ENCODE results near the gene ETFA. TPM values are rescaled to one million over a fixed set of nuclear protein-coding genes. Genes with fewer than 3 reads are reported as not detected.

The ETFA gene
- total and polyA plus RNA-seq, 2 of the 8 experiments (the other 6 are each of a cell fraction or from before 2014, with no cell fraction given) = 60.9 to 90.0 TPM

- H3K9me3 ChIP-seq (ENCODE audit: insufficient read depth in 2 of 2, low read depth in 1 of 2, low read length in 1 of 2) = peaks cover 0 to 10% of the 10 kb centered on the region in 2 experiments; a peak in 1 of 4 replicates
- no peak overlapping the region; the same call in 1 of the 2 replicates for H2BK5ac ChIP-seq (ENCODE audit: low read depth, low read length)
- no peak overlapping the region for H2BK120ac ChIP-seq (replicated peaks; ENCODE audit: low read depth, low read length)
- H3K9ac ChIP-seq (replicated peaks in 1 of 4; ENCODE audit: extremely low read depth in 1 of 4, low read depth in 3 of 4, low read length in 3 of 4) = no peak overlapping the region
- 0 out of 2 replicates have a peak overlapping the region, but pooled peaks have one; percentile 8 for H2AFZ ChIP-seq (ENCODE audit: low read length)
- H4K20me1 ChIP-seq (replicated peaks in 1 of 2; ENCODE audit: control insufficient read depth in 1 of 2, insufficient read depth in 2 of 2, low read length in 2 of 2) = peaks cover 15 to 31% of the 10 kb centered on the region in 2 experiments
- H3K79me1 ChIP-seq (ENCODE audit: low read depth, low read length) = no peaks in the 10 kb centered on the region
- FAIRE-seq (no peak), DNase-seq (ENCODE audit: low read depth in 1 of 2, low spot score in 2 of 2) (peak in 1 of 2 experiments; percentile 76)
- H3K27ac ChIP-seq (ENCODE audit: low read depth, low read length) = no peak overlapping the region
- H2BK15ac ChIP-seq (ENCODE audit: low read length) = no peak overlapping the region
- peak overlapping the region; percentile 10 to 55 (median 26); a peak in 6 of 8 replicates for H3K4me3 ChIP-seq (ENCODE audit: extremely low read depth in 1 of 4, insufficient read depth in 2 of 4, low read depth in 3 of 4, low read length in 4 of 4)
- H3K36me3 ChIP-seq (ENCODE audit: control insufficient read depth in 2 of 4, insufficient read depth in 4 of 4, low read length in 3 of 4) = peaks cover 0 to 26% (median 0%) of the 10 kb centered on the region in 4 experiments; a peak in 1 of 8 replicates
- ChIA-PET POLR2A (ENCODE audit: partially characterized antibody) (interaction anchor here (0.6 to 1.2 kb wide), 2 partner anchors 10 to 30 kb away, joined by 3 to 5 read pairs; no protein-coding TSS in a partner anchor), CTCF (ENCODE audit: partially characterized antibody) (interaction anchor here (1.2 to 1.7 kb wide), 4 partner anchors 11 to 156 kb away, joined by 3 to 5 read pairs (median 4); no protein-coding TSS in a partner anchor)
- peaks cover 86 to 100% (median 95%) of the 10 kb centered on the region in 4 experiments for H3K27me3 ChIP-seq (replicated peaks in 1 of 4; ENCODE audit: control insufficient read depth in 3 of 4, extremely low read depth in 1 of 4, insufficient read depth in 3 of 4, low read length in 3 of 4)
- H2BK20ac ChIP-seq (ENCODE audit: low read length) = 0 out of 2 replicates have a peak overlapping the region, but pooled peaks have one; percentile 72
- H2AK5ac ChIP-seq (ENCODE audit: low read depth, low read length) = no peak overlapping the region
- peaks cover 0 to 41% (median 25%) of the 10 kb centered on the region in 4 experiments; a peak in 5 of 7 replicates for H3K4me1 ChIP-seq (replicated peaks in 1 of 4; ENCODE audit: control insufficient read depth in 3 of 4, insufficient read depth in 4 of 4, low read length in 3 of 4)
- H3K79me2 ChIP-seq (ENCODE audit: control insufficient read depth in 1 of 2, insufficient read depth in 2 of 2, low read length in 2 of 2) = no peaks in the 10 kb centered on the region
- H3K4me2 ChIP-seq (ENCODE audit: insufficient read depth in 1 of 2, low read depth in 2 of 2, low read length in 2 of 2) = peak overlapping the region; percentile 77 to 80
- no peak overlapping the region for H3K4ac ChIP-seq (replicated peaks; ENCODE audit: insufficient read length, low read depth, low read length)
- H4K8ac ChIP-seq (ENCODE audit: extremely low read depth, insufficient read depth, low read length) = peak overlapping the region; percentile 81; the same call in 1 of the 2 replicates
- peak overlapping the region; percentile 78 for H3K18ac ChIP-seq (ENCODE audit: extremely low read depth, low read length)
- H3K23ac ChIP-seq (ENCODE audit: insufficient read length) = no peak overlapping the region
- peak overlapping the region; percentile 68; the same call in 1 of the 2 replicates for H2BK12ac ChIP-seq (ENCODE audit: low read depth, low read length)
- no peak overlapping the region for H3K14ac ChIP-seq (ENCODE audit: insufficient read length)
- WGBS, 2 experiments (ENCODE audit: extremely low coverage in 1 of 2, insufficient coverage in 1 of 2, insufficient read length in 1 of 2, insufficient replicate concordance in 2 of 2, low coverage in 1 of 2, low lambda C conversion rate in 2 of 2, missing lambda C conversion rate in 1 of 2) = 3% methylated on average over 39 of the region's 42 CpGs; no CpG with 5 or more reads in 1 of the 2 experiments
- H3K56ac ChIP-seq (replicated peaks; ENCODE audit: insufficient read length, low read depth, low read length) = no peak overlapping the region
- H4K5ac ChIP-seq (ENCODE audit: insufficient read length, low read depth, low read length) = no peak overlapping the region
- H3K23me2 ChIP-seq (ENCODE audit: low read depth, low read length) = peaks cover 8% of the 10 kb centered on the region; the same call in 1 of the 2 replicates
- no peak overlapping the region for H4K91ac ChIP-seq (replicated peaks; ENCODE audit: insufficient read length, low read length)
- TF ChIP-seq JUND (IDR thresholded peaks at IDR 0.05; ENCODE audit: low read length) = no peak
- no peak for TF ChIP-seq SIN3A (conservative IDR thresholded peaks at IDR 0.05 in 1 of 2, IDR thresholded peaks at IDR 0.05 in 1 of 2; ENCODE audit: low read depth in 1 of 2, low read length in 2 of 2)
- TF ChIP-seq RXRA (IDR thresholded peaks at IDR 0.05; ENCODE audit: insufficient read depth, low read depth, low read length) = no peak
- no peak for TF ChIP-seq CHD2 (IDR thresholded peaks at IDR 0.05; ENCODE audit: low read length)
- no peak for TF ChIP-seq SRF (IDR thresholded peaks at IDR 0.05; ENCODE audit: low read depth, low read length)
- TF ChIP-seq TCF12 (IDR thresholded peaks at IDR 0.05; ENCODE audit: low read depth, low read length) = no peak
- no peak for TF ChIP-seq TAF7 (optimal IDR thresholded peaks at IDR 0.05; ENCODE audit: borderline replicate concordance, low read depth, low read length)
- TF ChIP-seq SAP30 (IDR thresholded peaks at IDR 0.05; ENCODE audit: insufficient read depth, insufficient replicate concordance, low read length) = no peak
- no peak for TF ChIP-seq SIX5 (IDR thresholded peaks at IDR 0.05; ENCODE audit: low read depth, low read length)
- TF ChIP-seq TAF1 (IDR thresholded peaks at IDR 0.05; ENCODE audit: low read depth, low read length) = no peak
- TF ChIP-seq RFX5 (IDR thresholded peaks at IDR 0.05; ENCODE audit: borderline replicate concordance, low read depth, low read length) = no peak
- no peak for TF ChIP-seq CBX8 (IDR thresholded peaks at IDR 0.05; ENCODE audit: borderline replicate concordance, low read depth, low read length)
These were observed 30.2 kb upstream of the ETFA start for GRCh38 chr15:76341366-76342057.

Data from H1 (cell line).